GM10847 (cell line): ENCODE measurements around the gene GNMT.

Experiments used
- POLR2A ChIP-seq: IDR thresholded peaks from 2 replicates; pipeline ENCODE4 v1.6.1; 2011; ENCODE audit not compliant: insufficient read length; ENCODE audit errors: extremely low read depth

Gene GNMT

DNA sequence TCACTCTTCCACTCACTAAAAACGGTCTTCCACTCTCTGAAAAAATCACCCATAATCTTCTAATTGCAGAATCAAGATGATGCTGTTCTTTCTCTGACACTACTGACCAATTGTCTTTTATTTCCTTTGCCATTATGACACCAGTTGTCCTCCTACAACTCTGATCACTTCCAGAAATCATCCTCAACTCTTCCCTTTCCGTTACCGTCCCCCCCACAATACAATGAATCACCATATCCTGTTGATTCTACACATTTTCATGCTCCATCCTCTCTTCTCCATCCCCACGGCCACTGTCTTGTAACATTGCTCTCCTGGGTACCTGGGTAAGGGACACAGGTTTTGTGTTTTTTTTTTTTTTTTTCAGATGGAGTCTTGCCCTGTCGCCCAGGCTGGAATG, 21.3 kb downstream of the GNMT start:
- TF ChIP-seq POLR2A: no peak

DNA sequence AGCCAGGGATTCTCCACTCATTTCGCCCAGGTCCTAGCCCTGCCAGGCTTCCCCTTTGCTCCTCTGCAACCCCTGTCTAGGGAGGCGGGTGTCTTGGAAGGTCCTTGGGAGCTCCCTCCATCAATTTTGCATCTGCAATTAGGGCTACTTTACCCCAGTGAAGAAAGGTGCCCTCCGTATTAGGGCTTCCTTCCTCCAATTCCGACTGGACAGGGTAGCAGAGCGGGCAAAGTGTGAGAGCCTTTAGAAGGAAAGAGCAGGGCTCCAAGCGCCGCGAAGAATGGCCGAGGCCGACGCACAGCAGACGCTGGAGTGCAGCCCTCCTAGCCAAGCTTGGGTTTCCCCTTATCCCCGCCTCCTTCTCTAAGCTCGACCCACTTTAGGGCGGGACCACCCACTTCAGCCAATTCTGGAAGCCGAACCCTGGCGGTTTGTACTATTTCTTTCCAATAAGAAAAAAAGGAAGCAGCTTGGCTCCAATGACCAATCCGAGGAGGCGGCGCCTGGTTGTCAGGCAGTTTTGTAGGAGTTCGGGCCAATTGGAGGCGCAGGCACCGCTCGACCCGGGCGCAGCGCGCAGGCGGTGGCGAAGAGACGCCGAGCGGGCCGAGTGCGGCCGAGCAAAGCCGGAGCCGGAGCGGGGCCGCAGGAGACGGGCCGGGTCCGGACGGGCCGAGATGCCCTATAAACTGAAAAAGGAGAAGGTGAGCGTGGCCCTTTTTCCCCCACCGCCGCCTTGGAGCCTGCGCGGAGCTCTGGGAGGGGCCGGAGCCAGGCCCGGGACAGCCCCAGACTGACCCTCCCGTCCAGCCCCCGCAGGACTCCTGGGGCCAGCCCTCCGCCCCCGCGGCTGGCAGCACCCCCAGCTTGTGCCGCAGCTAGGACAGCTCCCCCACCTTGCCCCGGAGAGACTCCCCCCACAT, 23.7 kb downstream of the GNMT start, which contains the start of gene PPP2R5D:
Gene PPP2R5D, plus strand, starts transcription at position 570 of the 923 bp plus-strand sequence. Its CDS starts 108 bp downstream, at position 678.
- TF ChIP-seq POLR2A: peak; percentile 81

DNA sequence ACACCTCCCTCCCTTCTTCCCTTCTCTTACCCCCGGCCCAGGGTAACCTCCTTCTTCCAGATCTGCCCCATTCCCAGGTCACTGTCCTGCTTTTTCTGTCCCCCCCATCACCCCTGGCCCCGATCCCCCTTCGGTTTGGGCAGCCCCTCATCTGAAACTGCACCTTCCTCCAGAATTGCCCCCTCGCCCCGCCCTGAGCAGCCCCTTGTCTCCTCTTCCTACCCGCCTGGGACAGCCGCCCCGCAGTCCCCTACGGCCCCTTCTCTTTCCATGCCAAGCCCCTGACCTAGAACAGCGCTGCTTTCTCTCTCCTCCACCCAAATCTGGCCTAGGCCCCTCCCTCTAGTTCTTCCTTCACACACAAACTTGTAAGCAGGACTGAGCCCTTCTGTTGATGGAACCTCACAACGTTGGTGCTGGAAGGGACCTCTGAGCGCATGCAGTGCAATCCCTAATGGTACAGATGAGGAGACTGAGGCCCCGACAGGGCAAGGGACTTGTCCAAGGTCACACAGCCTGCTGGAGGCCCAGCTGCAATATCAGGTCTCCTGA, 24.4 kb downstream of the GNMT start:
- TF ChIP-seq POLR2A: no peak

DNA sequence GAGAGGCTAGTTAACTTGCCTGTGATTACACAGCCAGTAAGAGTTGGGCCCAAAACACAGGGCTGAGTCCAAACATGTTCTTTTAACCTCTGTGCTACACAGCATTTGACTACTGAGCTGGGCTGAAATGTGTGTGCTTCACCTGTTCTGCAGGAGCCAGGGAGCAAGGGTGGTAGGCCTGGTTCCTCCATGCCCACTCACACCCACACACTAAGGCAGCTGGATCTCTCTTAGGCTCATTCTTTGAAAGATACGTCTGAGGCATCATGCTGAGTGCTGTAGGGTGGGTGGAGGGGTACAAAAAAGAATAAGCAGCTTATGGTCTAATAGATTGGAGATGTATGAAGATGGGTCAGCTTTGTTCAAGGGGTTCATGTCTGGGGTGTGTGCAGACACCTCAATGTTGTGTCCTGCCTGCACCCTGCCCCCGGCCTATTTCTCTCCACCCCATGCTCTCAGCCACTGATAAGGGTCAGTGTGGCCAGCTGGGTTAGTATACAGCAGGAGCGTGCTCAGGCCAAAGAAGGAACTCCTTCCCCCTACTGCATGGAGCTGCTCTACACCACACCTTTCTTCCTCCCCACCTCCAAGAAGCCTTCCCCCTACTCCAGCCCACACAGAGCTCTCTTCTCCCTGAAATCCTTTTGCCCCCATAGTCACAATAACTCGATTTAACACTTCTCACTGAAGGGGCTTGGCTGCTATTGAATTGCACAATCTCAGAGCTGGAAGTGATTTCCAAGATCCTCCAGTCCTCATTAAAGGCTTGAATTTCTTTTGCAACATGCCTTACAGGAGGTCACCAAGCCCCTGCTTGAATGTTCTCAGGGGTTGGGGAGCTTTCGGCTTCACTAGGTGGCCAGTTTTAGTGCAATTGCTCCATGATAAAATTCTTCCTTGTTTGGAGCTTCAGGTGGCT, 27.2 kb downstream of the GNMT start:
- TF ChIP-seq POLR2A: no peak

DNA sequence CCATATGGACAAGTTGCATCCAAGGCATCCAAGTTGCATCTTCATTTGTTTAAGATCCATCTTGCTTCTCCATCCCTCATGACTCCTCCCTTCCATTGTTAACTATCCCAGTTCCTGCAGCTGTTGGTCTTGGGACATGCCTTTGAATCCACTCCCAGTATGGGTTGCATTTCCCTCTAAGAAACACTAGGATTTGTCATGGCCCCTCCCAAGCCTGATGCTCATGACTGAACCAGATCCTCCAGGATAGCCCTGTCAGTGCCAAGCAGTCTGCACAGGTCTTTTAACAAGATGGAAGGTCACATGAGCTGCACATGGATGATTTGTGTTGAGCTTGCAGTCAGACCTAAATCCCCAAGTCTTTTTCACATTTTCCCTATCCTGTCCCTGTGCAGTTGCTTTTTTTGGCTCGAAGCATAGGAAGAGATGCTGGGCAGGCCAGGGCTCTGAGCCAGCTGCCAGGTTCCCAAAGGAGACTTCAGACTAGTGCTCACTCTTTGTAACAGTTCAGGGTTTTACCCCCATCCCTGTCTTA, 28.0 kb downstream of the GNMT start:
- TF ChIP-seq POLR2A: no peak

DNA sequence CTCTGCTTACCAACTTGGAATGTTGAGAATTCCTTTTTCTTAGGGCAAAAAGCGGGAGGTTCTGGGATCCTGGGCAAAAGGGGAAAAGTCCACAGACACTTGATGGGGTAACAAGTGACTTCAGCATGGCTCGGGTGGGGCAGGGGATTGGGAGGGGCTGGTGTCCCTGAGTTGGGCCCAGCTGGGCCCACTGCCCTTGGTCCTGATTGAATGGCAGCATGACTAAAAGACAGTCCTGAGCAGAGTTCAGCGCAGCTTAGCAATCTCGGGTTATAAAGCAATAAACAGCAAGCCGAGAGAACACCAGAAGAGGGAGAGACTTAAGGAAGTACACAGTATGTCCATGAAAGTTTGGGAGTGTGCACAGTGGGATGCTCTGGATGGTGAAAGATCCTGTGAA, 29.4 kb downstream of the GNMT start:
- no peak for TF ChIP-seq POLR2A

DNA sequence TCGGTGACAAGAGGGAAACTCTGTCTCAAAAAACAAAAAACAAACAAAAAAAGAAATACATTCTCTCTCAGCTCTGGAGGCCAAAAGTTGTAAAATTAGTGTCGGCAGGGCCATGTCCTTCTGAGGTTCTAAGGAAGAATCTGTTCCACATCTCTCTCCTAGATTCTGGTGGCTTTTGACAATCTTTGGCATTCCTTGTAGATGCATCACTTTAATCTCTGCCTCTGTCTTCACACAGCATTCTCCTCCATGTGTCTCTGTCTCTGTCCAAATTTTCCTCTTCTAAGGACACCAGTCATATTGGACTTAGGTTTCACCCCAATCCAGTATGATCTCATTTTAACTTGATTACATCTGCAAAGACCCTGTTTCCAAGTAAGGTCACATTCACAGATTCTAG, 32.9 kb downstream of the GNMT start:
- TF ChIP-seq POLR2A: no peak

DNA sequence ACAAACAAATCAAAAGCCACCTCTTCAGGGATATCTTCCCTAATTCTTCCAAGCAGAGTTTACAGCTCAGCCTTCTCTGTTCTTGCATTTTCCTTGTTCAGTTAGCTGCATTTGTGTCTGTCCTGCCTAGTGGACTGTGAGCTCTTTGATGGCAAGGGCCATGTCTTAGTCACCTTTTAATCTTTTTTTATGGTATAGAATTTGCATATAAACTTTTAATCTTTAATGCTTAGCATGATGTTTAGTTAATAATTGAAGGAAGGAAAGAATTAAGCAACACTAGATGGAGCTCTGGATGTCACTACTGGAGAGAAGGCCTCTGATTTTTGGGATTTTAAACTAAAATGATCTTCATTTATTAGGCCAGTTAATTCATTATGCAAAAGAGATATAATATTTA, 36.0 kb downstream of the GNMT start:
- TF ChIP-seq POLR2A: no peak

DNA sequence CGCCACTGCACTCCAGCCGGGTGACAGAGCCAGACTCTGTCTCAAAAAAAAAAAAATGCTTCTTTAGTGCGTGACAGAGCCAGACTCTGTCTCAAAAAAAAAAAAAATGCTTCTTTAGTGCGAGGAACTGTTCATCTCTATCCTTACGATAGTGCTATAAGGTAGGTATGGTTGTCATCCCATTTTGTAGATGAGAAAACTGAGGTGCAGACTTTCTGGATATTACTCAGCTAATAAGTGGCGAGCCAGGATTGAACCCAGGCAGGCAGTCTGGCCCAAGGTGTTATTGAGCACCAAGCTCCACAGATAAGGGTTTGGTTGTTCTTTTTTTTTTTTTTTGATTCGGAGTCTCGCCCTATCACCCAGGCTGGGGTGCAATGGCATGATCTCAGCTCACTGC, 41.3 kb downstream of the GNMT start:
- no peak for TF ChIP-seq POLR2A

DNA sequence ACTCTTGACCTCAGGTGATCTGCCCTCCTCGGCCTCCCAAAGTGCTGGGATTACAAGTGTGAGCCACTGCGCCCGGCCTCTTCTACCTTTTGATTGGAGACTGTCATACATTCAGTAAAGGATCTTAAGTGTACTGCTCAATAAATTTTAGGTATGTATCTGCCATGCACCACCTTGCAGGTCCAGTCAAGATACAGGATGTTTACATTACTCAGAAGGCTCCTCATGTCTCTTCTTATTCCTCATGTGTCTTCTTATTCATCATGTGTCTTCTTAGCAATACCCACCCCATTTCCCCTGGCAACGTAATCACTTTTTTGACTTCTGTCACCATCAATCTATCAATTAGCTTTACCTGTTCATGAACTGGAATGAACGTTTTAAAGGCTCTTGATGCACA, 45.3 kb downstream of the GNMT start:
- no peak for TF ChIP-seq POLR2A

DNA sequence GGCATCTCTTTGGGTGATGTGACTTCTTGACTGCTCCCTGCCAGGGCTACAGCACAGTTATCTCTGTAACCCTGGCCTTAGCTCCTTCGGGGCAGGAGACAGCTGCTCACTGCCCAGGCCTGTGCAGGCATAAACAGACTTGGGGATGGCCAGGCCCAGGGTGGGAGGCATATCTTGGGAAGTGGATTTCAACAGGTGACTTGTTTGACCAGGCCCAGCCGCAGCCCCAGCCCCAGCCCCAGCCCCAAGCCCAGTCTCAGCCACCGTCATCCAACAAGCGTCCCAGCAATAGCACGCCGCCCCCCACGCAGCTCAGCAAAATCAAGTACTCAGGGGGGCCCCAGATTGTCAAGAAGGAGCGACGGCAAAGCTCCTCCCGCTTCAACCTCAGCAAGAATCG, 45.7 kb downstream of the GNMT start:
- no peak for TF ChIP-seq POLR2A

DNA sequence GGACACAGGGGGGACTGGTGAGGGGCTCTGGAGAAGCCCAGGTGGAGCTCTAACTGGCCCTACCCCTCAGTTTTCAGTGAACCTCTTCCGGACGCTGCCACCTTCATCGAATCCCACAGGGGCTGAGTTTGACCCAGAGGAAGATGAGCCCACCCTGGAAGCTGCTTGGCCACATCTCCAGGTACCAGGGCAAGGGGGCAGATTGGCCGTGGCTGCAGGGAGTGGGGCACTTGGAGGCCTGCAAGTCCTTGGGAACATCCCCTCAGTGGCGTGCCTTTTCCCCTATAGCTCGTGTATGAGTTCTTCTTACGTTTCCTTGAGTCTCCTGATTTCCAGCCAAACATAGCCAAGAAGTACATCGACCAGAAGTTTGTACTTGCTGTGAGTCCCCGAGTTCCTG, 46.6 kb downstream of the GNMT start:
- no peak for TF ChIP-seq POLR2A

DNA sequence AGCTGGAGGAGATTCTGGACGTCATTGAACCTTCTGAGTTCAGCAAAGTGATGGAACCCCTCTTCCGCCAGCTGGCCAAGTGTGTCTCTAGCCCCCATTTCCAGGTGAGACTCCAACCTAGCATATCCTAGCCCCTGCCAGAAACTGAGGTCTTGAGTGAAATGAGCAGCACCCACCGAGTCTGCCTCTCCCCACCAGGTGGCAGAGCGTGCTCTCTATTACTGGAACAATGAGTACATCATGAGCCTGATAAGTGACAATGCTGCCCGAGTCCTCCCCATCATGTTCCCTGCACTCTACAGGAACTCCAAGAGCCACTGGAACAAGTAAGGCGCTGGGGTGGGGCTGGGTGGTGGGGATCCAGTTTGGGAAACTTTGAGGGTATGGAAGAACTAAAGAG, 48.6 kb downstream of the GNMT start:
- TF ChIP-seq POLR2A: no peak

DNA sequence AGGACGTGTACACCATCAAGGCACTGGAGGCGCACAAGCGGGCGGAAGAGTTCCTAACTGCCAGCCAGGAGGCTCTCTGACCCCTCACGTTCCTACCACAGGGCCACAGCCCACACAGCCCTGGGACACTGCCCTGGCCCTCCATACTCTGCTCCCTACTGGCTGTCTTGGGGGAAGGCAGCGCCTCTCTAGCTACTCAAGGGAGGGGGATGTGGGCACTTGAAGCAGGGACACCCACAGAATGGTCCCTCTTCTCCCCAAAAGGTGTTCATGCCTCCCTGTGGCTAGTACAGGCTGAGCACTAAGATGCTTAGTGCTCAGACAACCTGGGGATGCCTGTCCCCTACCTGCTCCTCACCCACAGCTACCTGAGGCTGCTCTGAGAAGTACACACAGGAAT, 50.7 kb downstream of the GNMT start:
- TF ChIP-seq POLR2A: no peak

DNA sequence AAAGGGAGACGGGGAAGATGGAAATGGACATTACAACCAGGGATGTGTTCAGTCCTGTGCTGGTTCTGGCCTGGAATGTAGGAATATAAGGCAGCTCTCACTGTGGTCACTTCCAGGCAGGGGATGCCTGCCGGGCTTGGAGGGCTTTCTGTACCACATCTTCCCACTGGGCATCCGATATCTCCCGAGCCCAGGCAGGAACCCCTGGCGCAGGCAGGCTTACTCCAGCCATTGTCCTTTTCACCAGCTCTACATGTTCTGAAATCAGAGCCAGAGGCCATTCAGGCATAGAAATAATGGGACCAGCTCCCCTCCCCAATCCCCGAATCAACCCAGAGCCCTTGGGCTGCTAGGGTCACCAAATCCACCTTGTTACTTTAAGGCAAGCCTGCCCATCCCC, 51.8 kb downstream of the GNMT start:
- no peak for TF ChIP-seq POLR2A
